ENCODE results near the gene MAP3K14.
A peak's percentile ranks its signal among the peaks of the same experiment; 100 is the strongest.

The MAP3K14 gene

GRCh38 chr17:45225051-45225700 is 91.6 kb downstream of the MAP3K14 start:
- DNase-seq (ENCODE audit: extremely low read depth in 1 of 2, low read depth in 1 of 2), result no peak

GRCh38 chr17:45224671-45225050 is 92.2 kb downstream of the MAP3K14 start:
- no peak for DNase-seq (ENCODE audit: extremely low read depth in 1 of 2, low read depth in 1 of 2)

- DNase-seq (ENCODE audit: extremely low read depth in 1 of 2, low read depth in 1 of 2), result no peak
Observed at GRCh38 chr17:45223539-45224528, 93.0 kb downstream of the MAP3K14 start.

GRCh38 chr17:45222996-45223538 is 93.8 kb downstream of the MAP3K14 start:
- DNase-seq (ENCODE audit: extremely low read depth in 1 of 2, low read depth in 1 of 2), result no peak

GRCh38 chr17:45222289-45222995 is 94.4 kb downstream of the MAP3K14 start:
- no peak for DNase-seq (ENCODE audit: extremely low read depth in 1 of 2, low read depth in 1 of 2)

DNA sequence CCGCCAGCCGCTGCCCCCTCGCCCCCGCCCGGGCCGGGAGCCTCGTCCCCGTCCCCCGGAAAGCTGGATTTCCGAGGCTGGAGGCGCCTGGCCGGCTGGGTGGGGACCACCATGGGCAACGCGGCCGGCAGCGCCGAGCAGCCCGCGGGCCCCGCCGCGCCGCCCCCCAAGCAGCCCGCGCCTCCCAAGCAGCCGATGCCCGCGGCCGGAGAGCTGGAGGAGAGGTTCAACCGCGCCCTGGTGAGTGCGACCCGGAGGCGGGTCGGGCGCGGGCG is 94.9 kb downstream of the MAP3K14 start:
- DNase-seq (ENCODE audit: extremely low read depth in 1 of 2, low read depth in 1 of 2), result no peak

DNA sequence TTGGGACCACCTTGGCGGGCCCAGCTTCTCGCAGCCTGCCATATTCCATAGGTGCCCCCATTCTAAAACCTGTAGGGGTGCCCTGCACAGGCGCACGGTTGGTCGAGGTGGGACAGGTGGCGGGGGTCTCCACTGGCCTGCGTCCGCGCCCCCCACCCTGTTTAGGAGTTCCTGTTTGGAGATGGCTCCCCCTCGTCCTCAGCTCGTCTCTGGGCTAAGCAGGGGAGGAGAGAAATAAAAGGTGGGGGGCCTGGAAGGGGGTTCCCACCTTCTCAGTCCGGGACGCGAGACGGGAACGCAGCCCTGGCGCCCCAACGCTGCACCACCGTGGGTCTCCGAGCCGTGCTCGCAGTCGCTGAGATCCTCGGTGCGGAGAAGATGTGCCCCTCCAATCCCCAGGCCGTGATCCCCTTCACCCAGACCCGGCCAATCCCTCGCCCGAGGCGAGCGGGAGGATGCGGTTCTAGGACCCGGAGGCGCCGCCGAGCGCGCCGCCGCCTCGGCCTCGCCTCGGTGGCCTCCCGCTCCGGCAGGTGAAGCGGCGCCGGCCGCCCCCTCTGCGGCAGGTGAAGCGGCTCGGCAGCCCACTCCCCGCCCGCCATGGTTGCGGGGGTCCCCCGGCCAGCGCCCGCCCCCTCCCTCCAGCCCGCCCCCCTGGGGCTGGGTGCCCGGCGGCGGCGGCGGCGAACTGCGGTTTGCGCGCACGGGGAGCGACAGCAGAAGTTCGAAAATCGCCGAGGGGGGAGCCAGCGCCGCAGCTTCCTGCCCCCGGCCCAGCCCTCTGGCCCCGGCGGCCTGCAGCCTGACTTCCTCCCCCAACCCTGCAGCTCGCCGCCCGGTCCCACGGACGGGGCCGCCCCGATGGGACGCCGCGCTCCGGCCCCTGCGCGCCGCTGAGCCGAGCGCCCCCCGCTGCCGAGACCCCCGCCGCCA is 95.5 kb downstream of the MAP3K14 start, which contains the start of gene FMNL1:
FMNL1 (plus strand) TSS at position 805 of the 933 bp plus-strand sequence. CDS start 240 bp downstream, outside the sequence.
- peak in 1 of 2 donors; percentile 53 for DNase-seq (ENCODE audit: extremely low read depth in 1 of 2, low read depth in 1 of 2)

GRCh38 chr17:45220079-45220478 is 96.7 kb downstream of the MAP3K14 start:
- no peak for DNase-seq (ENCODE audit: extremely low read depth in 1 of 2, low read depth in 1 of 2)

DNA sequence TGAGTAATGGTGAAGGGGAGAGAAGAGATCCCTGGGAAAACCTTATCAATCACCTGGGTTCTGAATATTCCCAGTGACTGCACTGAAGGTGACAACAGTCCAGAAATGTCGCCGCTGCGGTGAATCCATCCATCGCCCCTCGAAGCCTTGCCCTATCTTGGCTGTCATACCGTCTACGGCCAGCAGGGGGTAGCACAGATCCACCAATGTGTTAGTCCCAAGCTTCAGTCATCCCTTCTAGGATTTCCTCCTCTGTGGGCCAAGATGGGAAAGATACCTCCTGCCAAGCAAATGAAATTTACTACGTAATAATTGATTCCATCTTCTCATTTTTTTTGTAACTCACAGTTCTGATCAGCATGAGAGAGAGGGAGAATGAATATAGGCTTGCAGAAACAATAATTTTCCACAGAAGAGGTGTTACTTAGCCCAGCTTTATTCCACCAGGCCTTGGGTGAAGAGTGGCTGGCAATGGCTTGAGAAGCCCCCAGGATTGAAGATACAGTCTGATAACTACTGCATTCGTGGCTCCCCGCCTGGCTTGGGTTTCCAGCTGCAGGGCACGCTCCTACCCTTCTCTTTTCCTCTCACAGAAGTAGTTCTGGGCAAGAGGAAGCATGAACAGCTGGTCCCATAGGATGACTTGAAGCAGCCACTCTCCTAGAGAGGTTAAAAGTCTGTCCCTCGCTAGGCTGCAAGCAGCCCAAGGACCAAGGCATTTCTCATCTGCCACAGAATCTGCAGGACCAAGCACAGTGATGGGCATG is 97.7 kb downstream of the MAP3K14 start:
- peak; percentile 79 to 83 for DNase-seq (ENCODE audit: extremely low read depth in 1 of 2, low read depth in 1 of 2)

Measured in activated CD8-positive, alpha-beta memory T cell treated with anti-CD3 and anti-CD28 coated beads for 1 hour (primary cell).